T47D (cell line): ENCODE results near the gene SOX1.

Experiments used
- DNase-seq, 2 experiments: peaks; one replicate each; pipeline versions ENCODE4 v3.0.0 to v3.0.0-alpha.2; 2011 to 2012; ENCODE audit warnings: low read depth in 1 of 2, low spot score in 1 of 2
- JUND ChIP-seq: IDR thresholded peaks from 2 replicates; pipeline ENCODE4 v1.6.1; 2012; ENCODE audit warnings: low read depth
- in situ Hi-C: cut with HindIII; loops from 2 replicates; pipeline ENCODE4 v1.10.0; 2016; ENCODE audit warnings: low sequenced_read_pairs, low pct_unique_long_range_greater_than_20kb

The SOX1 gene

GRCh38 chr13:112054616-112055015 lies 12.3 kb upstream of the SOX1 start:
- in situ Hi-C loops = no loop called here
- no peak for DNase-seq
- TF ChIP-seq JUND = no peak

- in situ Hi-C loops = no loop called here
- no peak for TF ChIP-seq JUND
- DNase-seq = no peak
Measured at GRCh38 chr13:112055036-112055914, 11.7 kb upstream of the SOX1 start.

- no peak for DNase-seq
- TF ChIP-seq JUND = no peak
- in situ Hi-C loops = no loop called here
Measured at GRCh38 chr13:112055915-112056269, 11.1 kb upstream of the SOX1 start.

- TF ChIP-seq JUND = no peak
- no peak for DNase-seq
- in situ Hi-C loops = no loop called here
Measured at GRCh38 chr13:112056284-112056727, 10.6 kb upstream of the SOX1 start.

GRCh38 chr13:112056739-112057438 lies 10.1 kb upstream of the SOX1 start:
- no peak for TF ChIP-seq JUND
- in situ Hi-C loops = no loop called here
- no peak for DNase-seq

- in situ Hi-C loops = no loop called here
- no peak for DNase-seq
- no peak for TF ChIP-seq JUND
Measured at GRCh38 chr13:112057439-112057735, 9.6 kb upstream of the SOX1 start.

GRCh38 chr13:112057736-112058518 lies 9.0 kb upstream of the SOX1 start:
- in situ Hi-C loops = no loop called here
- no peak for DNase-seq
- TF ChIP-seq JUND = no peak

GRCh38 chr13:112058519-112058873 lies 8.5 kb upstream of the SOX1 start:
- DNase-seq = no peak
- in situ Hi-C loops = no loop called here
- no peak for TF ChIP-seq JUND

- in situ Hi-C loops = no loop called here
- no peak for DNase-seq
- TF ChIP-seq JUND = no peak
Measured at GRCh38 chr13:112058941-112059340, 8.0 kb upstream of the SOX1 start.

- DNase-seq = no peak
- TF ChIP-seq JUND = no peak
- in situ Hi-C loops = no loop called here
Measured at GRCh38 chr13:112059457-112060281, 7.3 kb upstream of the SOX1 start.

- TF ChIP-seq JUND = no peak
- DNase-seq = no peak
- in situ Hi-C loops = no loop called here
Measured at GRCh38 chr13:112060282-112060830, 6.6 kb upstream of the SOX1 start.

GRCh38 chr13:112060899-112061366 lies 6.0 kb upstream of the SOX1 start:
- in situ Hi-C loops = no loop called here
- no peak for TF ChIP-seq JUND
- no peak for DNase-seq
